Measurements from ENCODE around the gene BTF3.

DNA sequence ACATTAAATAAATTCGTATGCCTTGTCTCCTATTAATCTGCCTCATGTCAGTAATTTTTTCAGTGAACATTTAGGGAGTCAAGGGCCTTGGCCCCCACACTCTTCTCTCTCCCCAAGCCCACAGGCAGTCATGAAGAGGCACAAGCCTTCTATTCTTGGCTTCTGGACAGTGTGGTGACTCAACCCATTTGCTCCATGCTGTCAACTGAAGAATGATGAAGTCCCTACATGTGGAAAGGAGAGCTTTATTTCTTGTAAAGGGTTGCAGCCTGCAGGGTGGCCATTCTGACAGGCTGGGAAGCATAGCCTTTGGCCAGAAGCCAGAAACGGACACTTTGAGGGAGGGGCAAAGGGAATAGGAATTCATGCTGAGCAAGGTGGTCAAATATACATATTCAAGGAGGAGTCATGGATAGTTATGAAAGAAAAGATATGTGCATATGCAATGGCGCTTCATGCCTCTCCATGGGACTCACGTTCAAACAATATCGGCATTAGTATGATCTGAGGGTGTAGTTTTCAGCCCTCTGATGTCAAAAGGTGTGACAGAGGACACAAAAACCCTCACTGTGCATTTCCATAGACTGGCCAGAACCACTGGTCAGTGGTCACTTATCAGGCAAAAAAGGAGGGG is 35.9 kb downstream of the BTF3 start:
- TF ChIP-seq ZNF445 (CRISPR knock-in tag; IDR thresholded peaks at IDR 0.05; ENCODE audit: low read depth) (no peak), ZKSCAN1 (IDR thresholded peaks at IDR 0.05; ENCODE audit: low read depth, low read length) (no peak), EWSR1 (IDR thresholded peaks at IDR 0.05; ENCODE audit: borderline replicate concordance, low read depth, partially characterized antibody) (no peak), POLR2AphosphoS5 (IDR thresholded peaks at IDR 0.05; ENCODE audit: control insufficient read depth, insufficient read depth, low read depth, low read length) (no peak), HNRNPH1 (optimal IDR thresholded peaks at IDR 0.05; ENCODE audit: low read depth, low read length) (no peak), YY1 (IDR thresholded peaks at IDR 0.05; ENCODE audit: borderline replicate concordance in 1 of 3, control insufficient read depth in 1 of 3, extremely low read depth in 1 of 3, insufficient read depth in 3 of 3, insufficient read length in 1 of 3, insufficient replicate concordance in 2 of 3, low read depth in 1 of 3, low read length in 2 of 3) (no peak), TCF7 (IDR thresholded peaks at IDR 0.05; ENCODE audit: borderline replicate concordance) (no peak), CEBPB (tag; IDR thresholded peaks at IDR 0.05) (no peak)
- TF ChIP-seq, protein P1, sequence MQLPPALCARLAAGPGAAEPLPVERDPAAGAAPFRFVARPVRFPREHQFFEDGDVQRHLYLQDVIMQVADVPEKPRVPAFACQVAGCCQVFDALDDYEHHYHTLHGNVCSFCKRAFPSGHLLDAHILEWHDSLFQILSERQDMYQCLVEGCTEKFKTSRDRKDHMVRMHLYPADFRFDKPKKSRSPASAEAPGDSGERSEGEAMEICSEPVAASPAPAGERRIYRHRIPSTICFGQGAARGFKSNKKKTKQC (CRISPR knock-in tag; IDR thresholded peaks at IDR 0.05), result no peak
- TF ChIP-seq, protein P2, sequence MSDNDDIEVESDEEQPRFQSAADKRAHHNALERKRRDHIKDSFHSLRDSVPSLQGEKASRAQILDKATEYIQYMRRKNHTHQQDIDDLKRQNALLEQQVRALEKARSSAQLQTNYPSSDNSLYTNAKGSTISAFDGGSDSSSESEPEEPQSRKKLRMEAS (CRISPR knock-in tag; IDR thresholded peaks at IDR 0.05), result no peak
- TF ChIP-seq, protein P3, sequence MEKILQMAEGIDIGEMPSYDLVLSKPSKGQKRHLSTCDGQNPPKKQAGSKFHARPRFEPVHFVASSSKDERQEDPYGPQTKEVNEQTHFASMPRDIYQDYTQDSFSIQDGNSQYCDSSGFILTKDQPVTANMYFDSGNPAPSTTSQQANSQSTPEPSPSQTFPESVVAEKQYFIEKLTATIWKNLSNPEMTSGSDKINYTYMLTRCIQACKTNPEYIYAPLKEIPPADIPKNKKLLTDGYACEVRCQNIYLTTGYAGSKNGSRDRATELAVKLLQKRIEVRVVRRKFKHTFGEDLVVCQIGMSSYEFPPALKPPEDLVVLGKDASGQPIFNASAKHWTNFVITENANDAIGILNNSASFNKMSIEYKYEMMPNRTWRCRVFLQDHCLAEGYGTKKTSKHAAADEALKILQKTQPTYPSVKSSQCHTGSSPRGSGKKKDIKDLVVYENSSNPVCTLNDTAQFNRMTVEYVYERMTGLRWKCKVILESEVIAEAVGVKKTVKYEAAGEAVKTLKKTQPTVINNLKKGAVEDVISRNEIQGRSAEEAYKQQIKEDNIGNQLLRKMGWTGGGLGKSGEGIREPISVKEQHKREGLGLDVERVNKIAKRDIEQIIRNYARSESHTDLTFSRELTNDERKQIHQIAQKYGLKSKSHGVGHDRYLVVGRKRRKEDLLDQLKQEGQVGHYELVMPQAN (IDR thresholded peaks at IDR 0.05; ENCODE audit: borderline replicate concordance), result no peak
- TF ChIP-seq, protein P4, sequence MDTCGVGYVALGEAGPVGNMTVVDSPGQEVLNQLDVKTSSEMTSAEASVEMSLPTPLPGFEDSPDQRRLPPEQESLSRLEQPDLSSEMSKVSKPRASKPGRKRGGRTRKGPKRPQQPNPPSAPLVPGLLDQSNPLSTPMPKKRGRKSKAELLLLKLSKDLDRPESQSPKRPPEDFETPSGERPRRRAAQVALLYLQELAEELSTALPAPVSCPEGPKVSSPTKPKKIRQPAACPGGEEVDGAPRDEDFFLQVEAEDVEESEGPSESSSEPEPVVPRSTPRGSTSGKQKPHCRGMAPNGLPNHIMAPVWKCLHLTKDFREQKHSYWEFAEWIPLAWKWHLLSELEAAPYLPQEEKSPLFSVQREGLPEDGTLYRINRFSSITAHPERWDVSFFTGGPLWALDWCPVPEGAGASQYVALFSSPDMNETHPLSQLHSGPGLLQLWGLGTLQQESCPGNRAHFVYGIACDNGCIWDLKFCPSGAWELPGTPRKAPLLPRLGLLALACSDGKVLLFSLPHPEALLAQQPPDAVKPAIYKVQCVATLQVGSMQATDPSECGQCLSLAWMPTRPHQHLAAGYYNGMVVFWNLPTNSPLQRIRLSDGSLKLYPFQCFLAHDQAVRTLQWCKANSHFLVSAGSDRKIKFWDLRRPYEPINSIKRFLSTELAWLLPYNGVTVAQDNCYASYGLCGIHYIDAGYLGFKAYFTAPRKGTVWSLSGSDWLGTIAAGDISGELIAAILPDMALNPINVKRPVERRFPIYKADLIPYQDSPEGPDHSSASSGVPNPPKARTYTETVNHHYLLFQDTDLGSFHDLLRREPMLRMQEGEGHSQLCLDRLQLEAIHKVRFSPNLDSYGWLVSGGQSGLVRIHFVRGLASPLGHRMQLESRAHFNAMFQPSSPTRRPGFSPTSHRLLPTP (IDR thresholded peaks at IDR 0.05; ENCODE audit: borderline replicate concordance, extremely low read depth, insufficient read length), result no peak
- TF ChIP-seq, protein P5, sequence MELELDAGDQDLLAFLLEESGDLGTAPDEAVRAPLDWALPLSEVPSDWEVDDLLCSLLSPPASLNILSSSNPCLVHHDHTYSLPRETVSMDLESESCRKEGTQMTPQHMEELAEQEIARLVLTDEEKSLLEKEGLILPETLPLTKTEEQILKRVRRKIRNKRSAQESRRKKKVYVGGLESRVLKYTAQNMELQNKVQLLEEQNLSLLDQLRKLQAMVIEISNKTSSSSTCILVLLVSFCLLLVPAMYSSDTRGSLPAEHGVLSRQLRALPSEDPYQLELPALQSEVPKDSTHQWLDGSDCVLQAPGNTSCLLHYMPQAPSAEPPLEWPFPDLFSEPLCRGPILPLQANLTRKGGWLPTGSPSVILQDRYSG (tag; conservative IDR thresholded peaks at IDR 0.05; ENCODE audit: low read depth), result no peak
